Chondrocyte (in vitro differentiated cells): ENCODE data around the gene NT5C1A. TPM values are rescaled to one million over a fixed set of nuclear protein-coding genes. Genes with fewer than 3 reads are reported as not detected.

Source experiments
- DNase-seq: peaks from one replicate; pipeline ENCODE4 v3.0.0; 2021; ENCODE audit warnings: mixed read lengths, low spot score
- H3K27ac Mint-ChIP-seq: one replicate; pipeline ENCODE4 v1.8.0; 2021; ENCODE audit warnings: mild to moderate bottlenecking, moderate library complexity, mixed read lengths; ENCODE audit not compliant: unreplicated experiment
- H3K27me3 Mint-ChIP-seq: 2 replicates; pipeline ENCODE4 v1.8.0; 2021; ENCODE audit warnings: low read depth, mixed read lengths
- H3K36me3 Mint-ChIP-seq: 2 replicates; pipeline ENCODE4 v1.8.0; 2021; ENCODE audit warnings: low read depth, mixed read lengths
- H3K4me1 Mint-ChIP-seq: 2 replicates; pipeline ENCODE4 v1.8.0; 2021; ENCODE audit warnings: low read depth, mild to moderate bottlenecking, mixed read lengths
- H3K4me3 Mint-ChIP-seq: one replicate; pipeline ENCODE4 v1.8.0; 2021; ENCODE audit warnings: mild to moderate bottlenecking, moderate library complexity, mixed read lengths; ENCODE audit not compliant: unreplicated experiment
- H3K9me3 Mint-ChIP-seq: 2 replicates; pipeline ENCODE4 v1.8.0; 2021; ENCODE audit warnings: low read depth, mixed read lengths
- total RNA-seq: library from RNA; stranded (reverse); gene quantifications from 3 replicates; pipeline ENCODE4 v1.2.1, GENCODE V29; 2021
- TF ChIP-seq, protein P1 (sequence below): fragments of 200-600 bp; sonication (generic); IDR thresholded peaks from 2 replicates; pipeline ENCODE4 v1.5.0; 2021; ENCODE audit warnings: antibody characterized with exemption, mild to moderate bottlenecking, moderate library complexity

NT5C1A gene
- total RNA-seq, 1 donor from 2014 or later, result 0.32 TPM

DNA sequence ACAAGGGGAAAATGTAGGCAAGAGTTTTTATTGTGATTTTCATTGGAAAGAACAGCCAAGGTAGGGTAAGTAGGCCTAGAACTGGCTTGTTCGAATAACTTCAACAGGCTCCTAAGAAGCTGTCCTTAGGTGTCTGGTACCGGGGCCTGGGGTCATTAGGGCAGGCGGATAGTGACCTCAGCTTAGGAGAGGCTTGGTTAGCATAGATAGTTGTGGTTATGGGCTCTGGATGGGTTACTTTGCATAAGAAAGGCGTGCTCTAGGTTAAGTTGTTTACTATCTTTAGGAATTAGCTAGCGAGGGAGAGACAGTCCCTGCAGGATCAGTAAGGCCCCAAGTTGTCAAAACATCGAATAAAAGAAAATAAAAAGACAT is 40.0 kb upstream of the NT5C1A start:
- no peak overlapping the region for H3K27ac Mint-ChIP-seq
- no peaks in the 10 kb centered on the region for H3K9me3 Mint-ChIP-seq
- no peaks in the 10 kb centered on the region for H3K36me3 Mint-ChIP-seq
- TF ChIP-seq, protein P1, sequence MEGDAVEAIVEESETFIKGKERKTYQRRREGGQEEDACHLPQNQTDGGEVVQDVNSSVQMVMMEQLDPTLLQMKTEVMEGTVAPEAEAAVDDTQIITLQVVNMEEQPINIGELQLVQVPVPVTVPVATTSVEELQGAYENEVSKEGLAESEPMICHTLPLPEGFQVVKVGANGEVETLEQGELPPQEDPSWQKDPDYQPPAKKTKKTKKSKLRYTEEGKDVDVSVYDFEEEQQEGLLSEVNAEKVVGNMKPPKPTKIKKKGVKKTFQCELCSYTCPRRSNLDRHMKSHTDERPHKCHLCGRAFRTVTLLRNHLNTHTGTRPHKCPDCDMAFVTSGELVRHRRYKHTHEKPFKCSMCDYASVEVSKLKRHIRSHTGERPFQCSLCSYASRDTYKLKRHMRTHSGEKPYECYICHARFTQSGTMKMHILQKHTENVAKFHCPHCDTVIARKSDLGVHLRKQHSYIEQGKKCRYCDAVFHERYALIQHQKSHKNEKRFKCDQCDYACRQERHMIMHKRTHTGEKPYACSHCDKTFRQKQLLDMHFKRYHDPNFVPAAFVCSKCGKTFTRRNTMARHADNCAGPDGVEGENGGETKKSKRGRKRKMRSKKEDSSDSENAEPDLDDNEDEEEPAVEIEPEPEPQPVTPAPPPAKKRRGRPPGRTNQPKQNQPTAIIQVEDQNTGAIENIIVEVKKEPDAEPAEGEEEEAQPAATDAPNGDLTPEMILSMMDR, result no peak
- peaks cover 31% of the 10 kb centered on the region for H3K27me3 Mint-ChIP-seq
- H3K4me1 Mint-ChIP-seq, result no peaks in the 10 kb centered on the region
- DNase-seq, result no peak
- no peak overlapping the region for H3K4me3 Mint-ChIP-seq

DNA sequence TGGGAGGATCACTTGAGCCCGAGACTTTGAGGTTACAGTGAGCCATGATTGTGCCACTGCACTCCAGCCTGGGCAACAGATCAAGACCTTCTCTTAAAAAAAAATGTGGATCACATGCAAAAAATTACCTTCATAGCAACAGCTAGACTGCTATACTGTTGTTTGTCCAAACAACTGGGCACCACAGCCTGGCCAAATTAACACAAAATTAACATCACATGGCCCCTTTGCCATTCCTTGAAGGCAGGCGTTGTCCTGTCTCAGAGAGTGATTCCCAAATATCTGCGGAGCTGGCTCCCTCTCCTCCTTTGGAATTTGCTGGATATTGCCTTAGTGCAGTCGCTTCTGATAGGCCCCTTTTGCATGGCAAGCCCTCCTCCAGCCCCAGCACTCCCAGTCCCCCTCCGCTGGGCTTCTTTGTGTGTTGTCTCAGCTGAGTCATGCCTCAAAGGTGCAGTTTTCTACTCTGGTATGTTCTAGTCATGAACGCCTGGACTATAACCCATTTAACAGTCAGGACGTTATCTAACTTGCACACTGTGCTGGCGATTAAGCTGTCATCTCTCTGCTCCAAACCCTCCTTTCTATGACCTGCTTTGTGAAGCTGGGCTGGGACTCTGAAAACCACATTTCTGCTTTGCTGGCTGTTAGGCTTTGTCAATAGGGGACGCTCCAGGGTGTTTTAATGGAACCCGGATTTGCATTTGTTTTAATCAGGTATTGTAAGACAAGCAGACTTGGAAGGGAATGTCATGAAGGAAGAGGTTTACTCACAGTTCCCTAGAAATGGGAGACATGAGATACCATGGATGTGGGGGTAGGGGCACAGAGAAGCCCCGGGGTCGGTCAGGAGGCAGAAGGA is 39.4 kb upstream of the NT5C1A start:
- Mint-ChIP-seq H3K36me3 (no peaks in the 10 kb centered on the region), H3K27ac (no peak overlapping the region), H3K4me1 (no peaks in the 10 kb centered on the region), H3K27me3 (peaks cover 25% of the 10 kb centered on the region), H3K9me3 (no peaks in the 10 kb centered on the region), H3K4me3 (no peak overlapping the region)
- DNase-seq, result no peak
- TF ChIP-seq, protein P1, result no peak

DNA sequence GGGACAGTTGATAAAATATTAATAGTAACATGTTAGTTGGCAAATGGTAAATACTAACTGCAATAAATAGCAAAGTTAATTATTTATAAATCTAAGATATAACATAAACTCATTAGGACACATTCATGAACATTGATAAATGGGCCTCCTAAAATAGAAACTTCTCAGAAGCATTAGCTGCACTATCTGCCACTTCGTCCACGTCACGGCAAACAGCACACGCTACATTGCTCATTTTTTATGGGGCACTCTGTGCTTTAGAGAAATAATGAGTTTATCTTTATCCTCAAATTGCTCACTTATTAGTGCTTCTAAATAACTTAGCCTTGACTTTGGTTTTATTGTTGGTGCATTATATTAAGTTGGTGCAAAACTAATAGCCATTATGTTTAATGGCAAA is 35.6 kb upstream of the NT5C1A start:
- H3K36me3 Mint-ChIP-seq, result no peaks in the 10 kb centered on the region
- no peaks in the 10 kb centered on the region for H3K9me3 Mint-ChIP-seq
- H3K4me3 Mint-ChIP-seq, result no peak overlapping the region
- TF ChIP-seq, protein P1, result no peak
- peaks cover 17% of the 10 kb centered on the region for H3K27me3 Mint-ChIP-seq
- DNase-seq, result no peak
- no peaks in the 10 kb centered on the region for H3K4me1 Mint-ChIP-seq
- no peak overlapping the region for H3K27ac Mint-ChIP-seq

DNA sequence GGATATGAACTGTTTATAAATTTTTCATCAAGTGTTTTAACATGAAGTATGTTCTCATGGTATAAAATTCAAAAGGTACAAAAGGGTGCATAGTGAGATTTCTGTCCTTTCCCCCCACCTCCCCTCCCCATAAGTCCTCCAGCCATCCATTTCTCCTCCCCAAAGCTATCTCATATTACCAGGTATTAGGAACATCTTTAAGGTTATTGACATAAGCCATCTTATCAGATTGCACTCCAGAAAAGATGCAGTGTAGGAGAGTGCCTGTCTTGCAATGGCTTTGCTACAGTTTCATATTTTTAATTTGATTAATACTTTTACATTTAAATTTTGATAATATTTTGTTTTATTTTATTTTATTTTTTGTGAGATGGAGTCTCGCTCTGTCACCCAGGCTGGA is 32.9 kb upstream of the NT5C1A start:
- peaks cover 22% of the 10 kb centered on the region for H3K27me3 Mint-ChIP-seq
- H3K36me3 Mint-ChIP-seq, result no peaks in the 10 kb centered on the region
- no peak overlapping the region for H3K4me3 Mint-ChIP-seq
- H3K27ac Mint-ChIP-seq, result no peak overlapping the region
- TF ChIP-seq, protein P1, result no peak
- DNase-seq, result no peak
- H3K9me3 Mint-ChIP-seq, result no peaks in the 10 kb centered on the region
- H3K4me1 Mint-ChIP-seq, result peaks cover 13% of the 10 kb centered on the region

DNA sequence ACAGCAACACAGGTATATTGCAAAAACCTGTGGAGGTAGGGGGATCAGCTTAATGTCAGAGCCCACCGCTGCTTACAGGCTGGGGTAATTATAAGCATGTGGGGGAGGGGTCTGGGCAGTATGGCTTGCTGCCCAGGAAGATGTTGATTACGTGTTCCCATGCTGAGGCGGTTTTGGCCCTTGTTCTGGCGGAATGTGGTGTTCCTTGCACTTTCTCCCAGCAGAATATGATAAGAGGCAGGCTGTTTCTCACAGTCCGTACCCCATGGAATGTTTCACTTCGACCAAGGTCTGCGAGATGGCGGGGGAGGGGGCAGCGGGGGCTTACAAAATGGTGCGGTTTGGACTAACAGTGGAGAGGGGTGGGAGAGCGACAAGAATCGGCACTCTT is 29.1 kb upstream of the NT5C1A start:
- TF ChIP-seq, protein P1, result no peak
- peaks cover 35% of the 10 kb centered on the region for H3K27me3 Mint-ChIP-seq
- no peak for DNase-seq
- peaks cover 13% of the 10 kb centered on the region for H3K4me1 Mint-ChIP-seq
- no peaks in the 10 kb centered on the region for H3K9me3 Mint-ChIP-seq
- no peaks in the 10 kb centered on the region for H3K36me3 Mint-ChIP-seq
- peak overlapping the region; percentile 57 for H3K27ac Mint-ChIP-seq
- no peak overlapping the region for H3K4me3 Mint-ChIP-seq
